GM10266 (cell line): Measurements from ENCODE around the gene GRIK5.

ENCODE experiments used
- DNase-seq: peaks from one replicate; pipeline ENCODE4 v3.0.0; 2012; ENCODE audit errors: extremely low spot score
- TF ChIP-seq, protein P1 (sequence below): IDR thresholded peaks from 2 replicates; pipeline ENCODE4 v1.5.1; 2012; ENCODE audit warnings: mild to moderate bottlenecking, low read depth; ENCODE audit not compliant: control insufficient read depth, insufficient read depth; ENCODE audit errors: missing control alignments

GRIK5 gene

DNA sequence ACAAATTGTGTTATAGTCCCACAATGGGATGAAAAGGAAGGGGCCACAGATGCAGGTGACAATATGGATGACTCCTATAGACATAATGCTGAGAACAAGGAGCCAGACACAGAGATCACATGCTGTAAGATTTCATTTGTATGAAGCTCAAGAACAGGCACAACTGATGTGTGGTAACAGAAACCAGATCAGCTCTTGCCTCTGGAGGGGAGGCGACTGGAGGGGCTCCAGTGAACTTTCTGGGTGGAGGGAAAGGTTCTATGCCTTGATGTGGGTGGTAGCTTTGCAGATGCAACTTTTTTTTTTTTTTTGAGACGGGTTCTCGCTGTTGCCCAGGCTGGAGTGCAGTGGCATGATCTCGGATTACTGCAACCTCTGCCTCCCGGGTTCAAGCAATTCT lies 104.9 kb downstream of the GRIK5 start:
- TF ChIP-seq, protein P1, sequence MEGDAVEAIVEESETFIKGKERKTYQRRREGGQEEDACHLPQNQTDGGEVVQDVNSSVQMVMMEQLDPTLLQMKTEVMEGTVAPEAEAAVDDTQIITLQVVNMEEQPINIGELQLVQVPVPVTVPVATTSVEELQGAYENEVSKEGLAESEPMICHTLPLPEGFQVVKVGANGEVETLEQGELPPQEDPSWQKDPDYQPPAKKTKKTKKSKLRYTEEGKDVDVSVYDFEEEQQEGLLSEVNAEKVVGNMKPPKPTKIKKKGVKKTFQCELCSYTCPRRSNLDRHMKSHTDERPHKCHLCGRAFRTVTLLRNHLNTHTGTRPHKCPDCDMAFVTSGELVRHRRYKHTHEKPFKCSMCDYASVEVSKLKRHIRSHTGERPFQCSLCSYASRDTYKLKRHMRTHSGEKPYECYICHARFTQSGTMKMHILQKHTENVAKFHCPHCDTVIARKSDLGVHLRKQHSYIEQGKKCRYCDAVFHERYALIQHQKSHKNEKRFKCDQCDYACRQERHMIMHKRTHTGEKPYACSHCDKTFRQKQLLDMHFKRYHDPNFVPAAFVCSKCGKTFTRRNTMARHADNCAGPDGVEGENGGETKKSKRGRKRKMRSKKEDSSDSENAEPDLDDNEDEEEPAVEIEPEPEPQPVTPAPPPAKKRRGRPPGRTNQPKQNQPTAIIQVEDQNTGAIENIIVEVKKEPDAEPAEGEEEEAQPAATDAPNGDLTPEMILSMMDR, result no peak
- no peak for DNase-seq

DNA sequence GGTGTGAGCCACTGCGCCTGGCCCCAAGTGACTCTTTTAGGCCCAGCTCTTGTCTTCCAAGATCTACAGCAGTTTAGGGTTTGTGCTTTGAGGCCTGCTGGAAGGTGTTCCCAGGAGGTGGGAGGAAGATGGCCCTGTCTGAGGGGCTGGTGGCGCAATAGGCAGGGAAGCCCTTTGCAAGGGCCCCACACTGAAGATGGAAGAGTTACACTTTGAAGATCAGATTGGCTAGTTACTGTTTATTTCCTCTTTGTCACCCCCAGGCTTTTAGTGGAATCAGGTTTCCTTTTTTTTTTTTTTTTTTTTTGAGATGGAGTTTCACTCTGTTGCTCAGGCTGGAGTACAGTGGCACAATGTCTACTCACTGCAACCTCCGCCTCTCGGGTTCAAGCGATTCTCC lies 109.0 kb downstream of the GRIK5 start:
- TF ChIP-seq, protein P1, result no peak
- no peak for DNase-seq

DNA sequence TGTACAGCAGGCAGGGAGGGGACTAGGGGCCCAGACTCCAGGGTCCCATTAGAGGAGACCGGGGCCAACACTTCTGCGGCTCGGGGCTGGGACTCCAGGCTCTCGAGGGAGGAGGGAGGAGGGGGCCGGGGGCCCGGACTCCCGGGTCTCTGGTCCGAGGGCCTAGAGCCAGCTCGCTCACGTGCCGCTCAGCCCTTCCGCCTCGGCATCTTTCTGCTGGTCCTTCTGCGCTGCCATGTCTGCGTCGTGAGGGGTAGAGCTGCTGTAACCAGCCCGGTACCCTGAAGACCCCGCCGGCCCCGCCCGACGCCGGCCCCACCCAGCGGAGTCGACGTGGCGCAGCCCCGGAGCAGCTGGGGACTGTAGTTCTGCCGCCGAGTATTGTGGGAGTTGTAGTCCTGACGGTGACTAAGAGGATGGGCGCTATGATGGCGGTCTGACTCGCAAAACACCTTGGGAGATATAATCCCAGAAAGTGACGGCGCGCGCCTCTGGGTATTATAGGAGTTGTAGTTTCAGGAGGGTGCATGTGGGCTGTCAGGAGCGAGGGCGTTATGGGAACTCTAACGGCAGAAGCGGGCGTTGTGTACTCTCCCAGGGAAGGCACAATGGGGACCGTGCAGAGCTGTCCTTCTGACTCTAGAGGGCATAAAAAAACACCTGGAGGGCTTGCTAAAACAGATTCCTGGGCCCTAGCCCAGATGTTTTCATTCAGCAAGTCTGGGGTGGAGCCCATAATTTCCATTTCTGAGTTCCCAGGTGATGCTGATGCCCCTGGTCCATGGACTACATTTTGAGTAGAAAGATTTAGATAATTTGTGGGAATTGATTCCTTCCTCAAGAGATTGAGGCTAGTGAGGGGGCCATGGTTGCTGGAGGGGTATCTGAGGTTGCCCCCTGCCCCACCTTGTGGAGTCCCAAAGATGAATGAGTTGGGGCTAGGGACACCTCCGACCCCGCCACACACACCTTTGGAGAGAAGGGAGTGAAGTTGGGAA lies 110.7 kb downstream of the GRIK5 start, which contains the start of gene RABAC1:
RABAC1 (minus strand) TSS at position 266 of the 998 bp plus-strand sequence; CDS start at position 237, 29 bp downstream.
- peak; percentile 94 for DNase-seq
- TF ChIP-seq, protein P1, result peak; percentile 44

DNA sequence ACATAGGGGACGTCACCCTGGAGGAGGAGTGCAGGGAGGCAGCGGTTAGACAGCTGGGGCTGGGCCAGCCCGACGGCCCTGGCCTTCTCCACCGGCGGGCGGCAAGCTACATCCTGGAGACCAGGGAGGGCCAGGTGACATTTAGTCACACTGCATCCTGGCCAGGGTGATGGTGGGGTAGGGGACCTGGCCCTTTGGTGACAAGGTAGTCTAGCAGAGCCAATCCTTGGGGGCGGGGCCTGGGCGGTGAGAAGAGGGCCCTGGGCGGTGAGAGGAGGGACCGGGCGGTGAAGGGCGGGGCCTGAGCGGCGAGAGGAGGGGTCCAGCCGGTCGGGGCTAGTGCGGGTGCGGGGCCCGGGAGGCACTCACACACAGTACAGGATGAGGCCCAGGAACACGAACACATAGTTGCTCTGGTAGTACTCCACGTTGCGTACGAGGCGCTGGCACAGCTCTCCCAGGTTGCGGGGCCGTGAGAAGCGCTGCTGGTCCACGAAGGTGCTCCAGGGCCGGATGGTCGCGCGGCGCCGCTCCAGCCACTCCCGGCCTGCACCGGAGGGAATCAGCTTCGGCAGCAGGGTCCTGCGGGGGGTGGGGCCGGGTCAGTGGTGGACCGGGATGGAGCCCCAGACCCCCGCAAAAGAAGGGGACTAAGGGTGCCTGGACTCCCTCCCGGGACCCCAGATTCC lies 111.5 kb downstream of the GRIK5 start:
- TF ChIP-seq, protein P1, result no peak
- peak; percentile 86 for DNase-seq

DNA sequence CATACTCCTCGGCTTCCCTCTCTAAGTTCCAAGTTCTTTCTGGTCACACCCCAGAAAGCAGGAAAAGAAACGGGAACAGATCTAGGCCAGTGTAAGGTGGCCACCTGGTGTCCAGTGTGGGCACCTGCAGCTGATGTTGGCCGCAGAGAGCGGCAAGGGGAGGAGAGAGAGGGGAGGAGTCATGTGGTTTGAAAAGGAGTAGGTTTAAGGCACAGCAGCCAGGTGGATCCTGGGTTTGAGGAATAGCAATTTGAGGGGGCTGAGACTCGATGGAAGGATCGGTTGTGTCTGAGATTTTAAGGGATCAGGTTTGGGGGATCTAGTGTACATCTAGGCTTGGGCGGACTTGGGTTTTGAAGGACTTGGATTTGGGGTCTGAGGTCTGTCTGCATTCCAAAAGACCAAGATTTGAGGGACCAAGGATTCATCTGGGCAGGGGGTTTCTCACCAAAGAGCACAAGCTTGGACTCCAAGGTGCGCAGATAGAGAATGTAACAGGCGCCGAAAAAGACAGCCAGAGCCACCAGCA lies 112.1 kb downstream of the GRIK5 start:
- TF ChIP-seq, protein P1, result peak; percentile 92
- peak; percentile 89 for DNase-seq

DNA sequence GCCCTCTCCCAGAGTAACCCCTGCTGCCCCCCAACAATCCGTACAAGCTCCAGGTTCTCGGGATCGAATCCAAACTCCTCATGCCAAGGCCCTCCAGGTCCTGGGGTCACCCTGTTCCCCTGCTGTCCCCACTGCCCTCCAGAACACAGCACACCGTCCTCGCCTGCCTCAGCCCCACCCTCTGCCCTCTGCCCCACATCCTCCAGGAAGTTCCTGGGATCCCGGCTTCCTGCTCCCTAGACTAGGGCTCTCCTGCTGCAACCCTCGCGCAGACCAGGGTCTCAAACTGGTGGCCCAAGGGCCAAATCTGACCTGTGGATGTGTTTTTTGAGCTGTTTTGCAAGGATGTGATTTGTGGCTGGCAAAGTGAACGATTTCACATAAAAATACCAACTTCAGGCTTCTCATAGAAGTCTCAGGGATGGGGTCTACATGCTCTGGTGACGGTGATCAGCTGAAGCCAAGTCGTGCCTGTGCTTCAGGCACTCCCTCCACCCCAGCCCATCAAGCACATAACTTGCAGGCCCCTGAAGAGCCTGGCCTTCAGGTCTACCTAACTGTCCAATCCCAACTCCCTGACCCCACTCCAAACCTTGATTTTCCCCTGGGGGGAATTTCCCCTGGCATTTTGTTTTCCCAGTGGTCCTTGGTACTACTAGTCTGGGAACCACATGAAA lies 112.7 kb downstream of the GRIK5 start:
- TF ChIP-seq, protein P1, result no peak
- DNase-seq, result no peak
